ENCODE results near the gene NAT14. TPM values are rescaled to one million over a fixed set of nuclear protein-coding genes. Genes with fewer than 3 reads are reported as not detected.

NAT14 gene
- total and polyA plus RNA-seq, 2 of the 8 experiments (the other 6 are each of a cell fraction or from before 2014, with no cell fraction given): 47.1 to 71.2 TPM

GRCh38 chr19:55516878-55517620, 32.1 kb downstream of the NAT14 start (continued):
- TF ChIP-seq ASH2L (IDR thresholded peaks at IDR 0.05; ENCODE audit: low read length): no peak
- no peak for TF ChIP-seq TBP (IDR thresholded peaks at IDR 0.05; ENCODE audit: low read depth, low read length)
- TF ChIP-seq NRF1 (IDR thresholded peaks at IDR 0.05; ENCODE audit: low read depth, low read length): no peak
- no peak for TF ChIP-seq RNF2 (IDR thresholded peaks at IDR 0.05; ENCODE audit: borderline replicate concordance, low read depth, low read length, missing control alignments, poor library complexity, severe bottlenecking)
- TF ChIP-seq BCL11A (IDR thresholded peaks at IDR 0.05; ENCODE audit: low read depth in 2 of 2, low read length in 2 of 2): no peak
- no peak for TF ChIP-seq CBX5 (IDR thresholded peaks at IDR 0.05; ENCODE audit: low read depth, low read length)
- TF ChIP-seq POU5F1 (IDR thresholded peaks at IDR 0.05; ENCODE audit: low read depth, low read length): no peak
- no peak for TF ChIP-seq BRCA1 (IDR thresholded peaks at IDR 0.05; ENCODE audit: low read depth, low read length)
- TF ChIP-seq, protein P1, sequence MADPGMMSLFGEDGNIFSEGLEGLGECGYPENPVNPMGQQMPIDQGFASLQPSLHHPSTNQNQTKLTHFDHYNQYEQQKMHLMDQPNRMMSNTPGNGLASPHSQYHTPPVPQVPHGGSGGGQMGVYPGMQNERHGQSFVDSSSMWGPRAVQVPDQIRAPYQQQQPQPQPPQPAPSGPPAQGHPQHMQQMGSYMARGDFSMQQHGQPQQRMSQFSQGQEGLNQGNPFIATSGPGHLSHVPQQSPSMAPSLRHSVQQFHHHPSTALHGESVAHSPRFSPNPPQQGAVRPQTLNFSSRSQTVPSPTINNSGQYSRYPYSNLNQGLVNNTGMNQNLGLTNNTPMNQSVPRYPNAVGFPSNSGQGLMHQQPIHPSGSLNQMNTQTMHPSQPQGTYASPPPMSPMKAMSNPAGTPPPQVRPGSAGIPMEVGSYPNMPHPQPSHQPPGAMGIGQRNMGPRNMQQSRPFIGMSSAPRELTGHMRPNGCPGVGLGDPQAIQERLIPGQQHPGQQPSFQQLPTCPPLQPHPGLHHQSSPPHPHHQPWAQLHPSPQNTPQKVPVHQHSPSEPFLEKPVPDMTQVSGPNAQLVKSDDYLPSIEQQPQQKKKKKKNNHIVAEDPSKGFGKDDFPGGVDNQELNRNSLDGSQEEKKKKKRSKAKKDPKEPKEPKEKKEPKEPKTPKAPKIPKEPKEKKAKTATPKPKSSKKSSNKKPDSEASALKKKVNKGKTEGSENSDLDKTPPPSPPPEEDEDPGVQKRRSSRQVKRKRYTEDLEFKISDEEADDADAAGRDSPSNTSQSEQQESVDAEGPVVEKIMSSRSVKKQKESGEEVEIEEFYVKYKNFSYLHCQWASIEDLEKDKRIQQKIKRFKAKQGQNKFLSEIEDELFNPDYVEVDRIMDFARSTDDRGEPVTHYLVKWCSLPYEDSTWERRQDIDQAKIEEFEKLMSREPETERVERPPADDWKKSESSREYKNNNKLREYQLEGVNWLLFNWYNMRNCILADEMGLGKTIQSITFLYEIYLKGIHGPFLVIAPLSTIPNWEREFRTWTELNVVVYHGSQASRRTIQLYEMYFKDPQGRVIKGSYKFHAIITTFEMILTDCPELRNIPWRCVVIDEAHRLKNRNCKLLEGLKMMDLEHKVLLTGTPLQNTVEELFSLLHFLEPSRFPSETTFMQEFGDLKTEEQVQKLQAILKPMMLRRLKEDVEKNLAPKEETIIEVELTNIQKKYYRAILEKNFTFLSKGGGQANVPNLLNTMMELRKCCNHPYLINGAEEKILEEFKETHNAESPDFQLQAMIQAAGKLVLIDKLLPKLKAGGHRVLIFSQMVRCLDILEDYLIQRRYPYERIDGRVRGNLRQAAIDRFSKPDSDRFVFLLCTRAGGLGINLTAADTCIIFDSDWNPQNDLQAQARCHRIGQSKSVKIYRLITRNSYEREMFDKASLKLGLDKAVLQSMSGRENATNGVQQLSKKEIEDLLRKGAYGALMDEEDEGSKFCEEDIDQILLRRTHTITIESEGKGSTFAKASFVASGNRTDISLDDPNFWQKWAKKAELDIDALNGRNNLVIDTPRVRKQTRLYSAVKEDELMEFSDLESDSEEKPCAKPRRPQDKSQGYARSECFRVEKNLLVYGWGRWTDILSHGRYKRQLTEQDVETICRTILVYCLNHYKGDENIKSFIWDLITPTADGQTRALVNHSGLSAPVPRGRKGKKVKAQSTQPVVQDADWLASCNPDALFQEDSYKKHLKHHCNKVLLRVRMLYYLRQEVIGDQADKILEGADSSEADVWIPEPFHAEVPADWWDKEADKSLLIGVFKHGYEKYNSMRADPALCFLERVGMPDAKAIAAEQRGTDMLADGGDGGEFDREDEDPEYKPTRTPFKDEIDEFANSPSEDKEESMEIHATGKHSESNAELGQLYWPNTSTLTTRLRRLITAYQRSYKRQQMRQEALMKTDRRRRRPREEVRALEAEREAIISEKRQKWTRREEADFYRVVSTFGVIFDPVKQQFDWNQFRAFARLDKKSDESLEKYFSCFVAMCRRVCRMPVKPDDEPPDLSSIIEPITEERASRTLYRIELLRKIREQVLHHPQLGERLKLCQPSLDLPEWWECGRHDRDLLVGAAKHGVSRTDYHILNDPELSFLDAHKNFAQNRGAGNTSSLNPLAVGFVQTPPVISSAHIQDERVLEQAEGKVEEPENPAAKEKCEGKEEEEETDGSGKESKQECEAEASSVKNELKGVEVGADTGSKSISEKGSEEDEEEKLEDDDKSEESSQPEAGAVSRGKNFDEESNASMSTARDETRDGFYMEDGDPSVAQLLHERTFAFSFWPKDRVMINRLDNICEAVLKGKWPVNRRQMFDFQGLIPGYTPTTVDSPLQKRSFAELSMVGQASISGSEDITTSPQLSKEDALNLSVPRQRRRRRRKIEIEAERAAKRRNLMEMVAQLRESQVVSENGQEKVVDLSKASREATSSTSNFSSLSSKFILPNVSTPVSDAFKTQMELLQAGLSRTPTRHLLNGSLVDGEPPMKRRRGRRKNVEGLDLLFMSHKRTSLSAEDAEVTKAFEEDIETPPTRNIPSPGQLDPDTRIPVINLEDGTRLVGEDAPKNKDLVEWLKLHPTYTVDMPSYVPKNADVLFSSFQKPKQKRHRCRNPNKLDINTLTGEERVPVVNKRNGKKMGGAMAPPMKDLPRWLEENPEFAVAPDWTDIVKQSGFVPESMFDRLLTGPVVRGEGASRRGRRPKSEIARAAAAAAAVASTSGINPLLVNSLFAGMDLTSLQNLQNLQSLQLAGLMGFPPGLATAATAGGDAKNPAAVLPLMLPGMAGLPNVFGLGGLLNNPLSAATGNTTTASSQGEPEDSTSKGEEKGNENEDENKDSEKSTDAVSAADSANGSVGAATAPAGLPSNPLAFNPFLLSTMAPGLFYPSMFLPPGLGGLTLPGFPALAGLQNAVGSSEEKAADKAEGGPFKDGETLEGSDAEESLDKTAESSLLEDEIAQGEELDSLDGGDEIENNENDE (IDR thresholded peaks at IDR 0.05; ENCODE audit: insufficient replicate concordance, low read length): no peak
- TF ChIP-seq GABPA (IDR thresholded peaks at IDR 0.05; ENCODE audit: borderline replicate concordance, insufficient read depth, low read length): no peak
- TF ChIP-seq CREB1 (IDR thresholded peaks at IDR 0.05): peak; percentile 98
